NCI-H128 (cell line): ENCODE data around the gene ESYT2.
"Not testable (repeated sequence)": the region's sequence is repeated elsewhere in the genome, so short reads cannot be mapped to it uniquely, and the experiment has no call there.

Source experiments
- DNase-seq: peaks from one replicate; lab custom pipeline; 2025; ENCODE audit not compliant: unreplicated experiment; lab: John Stamatoyannopoulos, UW

Gene ESYT2

DNA sequence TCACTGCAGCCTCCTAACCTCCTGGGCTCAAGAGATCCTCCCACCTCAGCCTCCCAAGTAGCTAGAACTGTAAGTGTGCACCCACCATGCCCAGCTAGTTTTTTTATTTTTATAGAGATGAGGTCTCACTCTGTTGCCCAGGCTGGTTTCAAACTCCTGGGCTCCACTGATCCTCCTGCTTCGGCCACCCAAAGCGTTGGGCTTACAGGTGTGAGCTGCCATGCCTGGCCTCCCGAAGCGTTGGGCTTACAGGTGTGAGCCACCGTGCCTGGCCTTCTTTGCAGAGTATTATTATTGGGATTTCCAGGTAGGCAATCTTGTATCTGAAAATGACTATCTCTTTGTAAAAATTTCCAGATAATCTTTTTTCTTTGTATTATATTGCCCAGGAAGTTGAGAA, 101.6 kb downstream of the ESYT2 start:
- no peak for DNase-seq

DNA sequence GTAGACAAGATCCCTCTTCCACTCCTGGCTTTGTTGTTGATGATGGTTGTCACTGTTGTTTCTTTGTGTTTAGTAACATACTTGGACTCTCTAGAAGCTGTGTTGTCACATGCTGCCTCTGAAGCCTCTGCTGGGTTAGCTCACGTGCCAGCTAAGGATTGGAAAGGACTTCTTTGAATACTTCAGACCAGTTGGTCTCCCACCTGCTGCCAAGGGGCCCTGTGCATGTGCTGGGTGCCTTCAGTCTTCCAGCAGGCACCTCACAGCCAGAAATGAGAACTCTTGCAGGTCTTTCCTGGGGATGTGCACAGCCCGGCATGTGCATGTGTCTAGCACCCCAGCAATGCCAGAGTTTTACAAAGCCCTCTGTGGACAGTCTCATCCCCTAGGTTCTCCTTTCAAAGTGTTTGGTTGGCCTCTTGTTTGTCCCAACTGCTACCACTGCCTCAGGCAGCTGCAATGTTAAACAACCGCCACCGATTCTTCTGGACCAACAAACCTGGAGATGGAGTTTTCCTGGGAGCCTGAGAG, 103.0 kb downstream of the ESYT2 start:
- DNase-seq: no peak

DNA sequence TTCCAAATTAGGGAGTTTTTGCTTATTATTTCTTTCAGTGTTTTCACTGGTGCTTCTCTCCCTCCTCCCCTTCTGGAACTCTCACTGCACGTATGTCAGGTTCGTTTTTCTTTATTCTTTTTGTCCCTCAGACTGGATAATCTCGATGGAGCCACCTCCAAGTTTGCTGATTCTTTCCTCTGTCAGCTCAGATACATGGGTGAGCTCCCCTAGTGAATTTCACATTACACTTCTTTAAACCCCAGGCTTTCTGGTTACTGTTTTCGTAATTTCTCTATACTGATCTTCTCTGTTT, 103.9 kb downstream of the ESYT2 start:
- DNase-seq: no peak

DNA sequence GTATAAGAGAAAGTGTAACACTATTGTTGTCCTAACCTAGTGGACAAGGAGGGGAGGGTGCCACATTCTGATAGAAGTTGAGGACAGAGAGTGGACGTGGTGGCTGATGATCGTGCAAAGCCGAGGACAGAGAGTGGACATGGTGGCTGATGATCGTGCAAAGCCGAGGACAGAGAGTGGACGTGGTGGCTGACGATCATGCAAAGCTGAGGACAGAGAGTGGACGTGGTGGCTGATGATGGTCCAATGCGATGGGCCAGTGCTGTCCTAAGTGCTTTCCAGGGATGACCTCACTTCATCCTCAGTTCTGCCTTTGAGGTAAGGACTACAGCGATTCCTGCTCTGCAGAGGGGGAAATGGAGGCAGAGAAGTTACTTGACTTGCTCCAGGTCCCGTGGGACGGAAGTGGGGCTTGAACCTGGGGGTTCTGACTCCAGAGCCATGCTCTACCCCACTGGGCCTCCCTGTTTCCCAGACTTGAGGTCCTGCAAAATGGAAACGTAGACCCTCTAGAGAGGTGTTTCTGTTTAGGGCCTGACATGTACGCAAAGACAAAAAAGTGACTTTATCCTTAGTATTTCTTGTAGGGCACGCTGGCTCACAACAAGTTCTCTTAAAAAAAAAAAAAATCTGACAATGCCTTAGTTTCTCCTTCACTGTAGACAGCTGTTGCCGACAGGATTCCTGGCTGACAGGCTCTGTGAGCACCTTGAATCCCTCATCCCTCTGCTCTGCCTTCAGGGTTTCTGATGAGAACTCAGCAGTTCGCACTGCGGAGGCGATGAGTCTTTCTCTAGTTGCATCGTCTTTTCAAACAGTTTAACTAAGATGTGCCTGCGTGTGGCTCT, 104.4 kb downstream of the ESYT2 start:
- no peak for DNase-seq

DNA sequence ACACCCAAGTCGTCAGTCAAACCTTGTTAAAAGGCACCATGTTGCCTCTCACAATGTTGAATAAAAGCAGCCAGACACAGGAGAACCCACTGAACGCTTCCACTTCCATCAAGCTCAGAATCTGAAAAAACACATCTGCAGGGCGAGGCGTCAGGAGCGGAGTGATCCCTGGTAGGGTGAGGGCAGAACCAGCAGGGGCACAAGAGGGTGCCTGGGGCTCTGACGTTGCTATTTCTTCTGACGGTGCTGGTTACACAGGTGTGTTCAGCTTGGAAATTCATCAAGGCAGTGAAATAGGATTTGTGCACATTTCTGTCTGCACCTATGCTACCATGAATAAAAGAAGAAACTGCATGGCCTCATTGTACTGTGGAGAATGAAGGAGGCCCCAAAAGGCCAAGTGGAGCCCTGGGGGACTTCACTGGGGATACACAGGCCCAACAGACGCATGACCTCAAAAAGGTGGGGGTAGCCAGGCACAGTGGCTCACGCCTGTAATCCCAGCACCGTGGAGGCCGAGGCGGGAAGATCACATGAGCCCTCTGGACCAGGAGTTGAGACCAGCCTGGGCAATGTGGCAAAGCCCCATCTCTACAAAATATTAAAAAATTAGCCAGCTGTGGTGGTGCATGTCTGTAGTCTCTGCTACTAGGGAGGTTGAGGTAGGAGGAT, 105.5 kb downstream of the ESYT2 start:
- DNase-seq: no peak

DNA sequence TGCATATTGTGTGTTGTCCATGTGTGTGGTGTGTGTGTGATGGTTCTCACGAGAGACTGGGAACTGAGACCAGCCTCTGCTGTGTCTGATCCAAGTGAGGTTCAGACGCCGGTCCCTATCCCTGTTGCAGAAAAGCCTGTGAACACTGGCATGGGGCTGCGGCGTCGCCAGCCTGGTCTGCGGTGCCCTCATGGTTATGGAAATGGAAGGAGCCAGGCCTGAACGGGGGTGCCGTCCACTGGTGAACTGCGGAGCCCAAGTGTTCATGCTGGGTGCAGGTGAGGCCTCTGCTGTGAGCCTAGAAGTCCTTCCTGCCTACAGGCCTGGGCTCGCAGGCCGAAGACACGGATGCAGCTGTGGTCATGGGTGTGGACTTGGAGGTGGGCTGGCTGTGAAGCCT, 106.0 kb downstream of the ESYT2 start:
- no peak for DNase-seq

DNA sequence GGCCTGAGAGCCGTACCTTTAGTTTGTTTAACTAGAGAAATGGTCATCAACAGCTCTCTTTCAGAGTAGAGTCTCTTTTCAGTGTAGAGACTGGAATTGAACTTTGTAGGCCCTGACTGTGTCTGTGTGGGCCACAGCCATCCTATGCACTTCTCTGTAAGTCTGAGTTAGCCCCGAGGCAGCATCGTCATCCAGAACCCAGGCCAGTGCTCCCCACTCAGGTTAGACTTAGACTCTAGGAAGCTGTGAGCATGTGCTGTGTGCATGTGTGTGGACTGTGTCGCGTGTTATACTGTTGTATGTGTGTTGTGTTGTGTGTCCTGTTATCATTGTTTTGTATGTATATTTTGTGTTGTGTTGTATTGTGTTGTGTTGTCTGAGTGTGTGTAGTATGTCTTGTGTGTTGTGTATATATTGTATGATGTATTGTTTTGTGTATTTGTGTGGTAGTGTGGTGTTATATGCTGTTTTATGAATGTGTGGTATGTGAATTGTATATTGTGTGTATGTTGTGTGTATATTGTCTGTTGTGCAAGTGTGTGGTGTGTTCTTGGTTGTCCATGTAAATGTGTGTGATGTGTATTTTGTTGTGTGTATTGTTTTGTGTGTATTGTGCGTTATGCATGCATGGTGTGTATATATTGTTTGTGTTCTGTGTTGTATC, 106.6 kb downstream of the ESYT2 start:
- no peak for DNase-seq

DNA sequence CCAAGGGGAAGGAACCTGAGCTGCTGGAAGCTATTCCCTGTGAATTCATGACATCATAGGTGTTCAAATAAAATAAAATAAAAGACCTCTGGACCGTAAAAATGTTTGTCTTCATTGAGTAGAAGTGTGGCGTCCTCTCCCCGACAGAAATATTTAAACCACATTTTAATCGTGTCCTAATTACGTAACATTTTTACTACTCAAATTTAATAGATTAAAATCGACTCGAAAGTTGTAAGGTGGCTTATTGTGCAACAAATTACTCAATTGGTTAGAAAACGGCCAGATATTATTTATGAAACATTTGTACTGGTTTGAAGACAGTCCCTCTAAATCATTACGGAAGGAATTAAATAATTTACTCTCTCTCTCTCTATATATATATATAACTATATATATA, 109.2 kb downstream of the ESYT2 start:
- DNase-seq: no peak

DNA sequence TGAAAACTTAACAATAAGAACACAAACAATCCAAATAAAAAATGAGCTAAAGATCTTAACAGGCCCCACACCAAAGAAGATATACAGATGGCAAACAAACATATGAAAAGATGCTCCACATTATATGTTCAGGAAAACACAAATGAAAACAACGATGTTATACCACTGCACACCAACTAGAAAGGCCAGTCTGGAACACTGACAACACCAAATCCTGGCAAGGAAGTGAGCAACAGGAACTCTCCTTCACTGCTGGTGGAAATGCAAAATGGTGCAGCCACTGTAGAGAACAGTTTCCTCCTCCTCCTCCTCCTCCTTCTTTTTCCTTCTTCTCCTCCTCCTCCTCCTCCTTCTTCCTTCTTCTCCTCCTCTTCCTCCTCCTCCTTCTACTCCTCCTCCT, 112.5 kb downstream of the ESYT2 start:
- DNase-seq: no peak

DNA sequence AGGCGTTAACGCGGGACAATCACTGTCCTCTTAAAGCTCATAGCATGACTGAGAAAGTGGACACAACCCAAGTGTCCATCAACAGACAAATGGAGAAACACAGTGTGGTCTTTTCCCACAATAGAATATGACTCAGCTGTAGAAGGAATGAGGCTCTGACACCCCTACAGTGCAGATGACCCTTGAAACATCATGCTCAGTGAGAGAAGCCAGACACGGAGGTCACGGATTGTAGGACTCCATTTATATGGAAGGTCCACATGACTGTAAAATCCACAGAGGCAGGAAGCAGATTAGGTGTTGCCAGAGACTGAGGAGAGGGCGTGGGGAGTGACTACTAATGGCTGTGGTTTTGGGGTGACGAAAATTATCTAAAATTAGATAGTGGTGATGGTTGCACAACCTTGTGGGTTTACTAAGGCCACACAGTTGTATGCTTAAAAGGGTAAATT, 118.6 kb downstream of the ESYT2 start:
- no peak for DNase-seq

DNA sequence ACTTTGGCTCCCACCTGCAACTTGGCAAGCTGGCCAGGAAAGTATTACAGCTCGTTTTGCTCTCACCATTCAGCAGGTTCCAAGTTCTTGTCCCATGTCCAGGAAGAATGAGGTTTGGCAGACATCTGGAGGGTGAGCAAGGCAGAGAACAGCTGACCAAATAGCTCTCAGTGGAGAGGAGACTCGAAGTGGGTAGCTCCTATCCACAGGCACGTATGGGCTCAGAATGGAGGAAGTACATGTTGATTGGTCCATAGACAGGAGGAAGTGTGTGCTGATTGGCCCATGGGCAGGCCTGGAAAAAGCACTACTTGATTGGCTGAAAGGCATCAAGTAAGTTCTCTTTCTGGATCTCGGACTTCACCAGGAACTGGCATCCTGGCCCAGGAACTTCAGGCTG, 121.7 kb downstream of the ESYT2 start:
- no peak for DNase-seq

DNA sequence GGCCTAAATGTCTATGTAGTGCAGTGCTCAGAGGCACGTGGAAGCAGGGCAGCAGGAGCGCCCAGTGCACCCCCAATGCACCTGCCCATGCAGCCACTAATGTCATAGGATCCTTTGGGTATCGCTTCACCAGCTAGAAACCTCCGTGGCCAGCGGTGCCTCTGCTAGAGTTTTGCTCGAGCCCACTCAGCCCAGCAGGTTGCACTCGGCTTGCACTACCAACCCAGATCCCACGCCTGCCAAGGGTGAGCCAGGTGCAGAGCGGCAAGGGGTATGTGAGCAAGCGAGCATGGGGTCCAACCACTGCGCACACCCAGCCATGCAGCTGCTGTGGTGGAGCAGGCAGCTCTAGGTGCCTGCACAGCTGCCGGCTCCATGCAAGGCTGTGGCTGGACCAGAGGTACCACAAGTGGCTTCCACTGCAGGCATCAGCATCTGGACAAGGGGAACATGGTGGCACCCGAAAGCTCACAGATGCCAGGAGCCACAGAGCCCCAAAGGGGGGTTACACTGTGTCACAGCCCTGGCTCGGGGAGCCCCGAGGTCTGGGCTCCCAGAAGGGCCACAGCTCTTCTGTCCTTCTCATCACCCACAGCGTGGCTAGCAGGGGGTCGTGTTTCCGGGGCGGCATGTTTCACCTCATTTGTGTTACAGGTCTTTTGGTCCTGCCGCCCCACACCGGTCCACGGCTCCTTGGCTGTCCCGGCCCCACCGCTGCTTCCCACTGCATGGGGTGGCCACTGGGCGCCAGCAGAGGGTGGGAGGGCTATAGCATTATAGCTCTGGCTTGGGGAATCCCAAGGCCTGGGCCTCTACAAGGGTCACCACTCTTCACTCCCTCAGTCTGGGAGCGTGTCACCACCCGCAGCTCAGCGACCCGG, 122.4 kb downstream of the ESYT2 start:
- DNase-seq: no peak

DNA sequence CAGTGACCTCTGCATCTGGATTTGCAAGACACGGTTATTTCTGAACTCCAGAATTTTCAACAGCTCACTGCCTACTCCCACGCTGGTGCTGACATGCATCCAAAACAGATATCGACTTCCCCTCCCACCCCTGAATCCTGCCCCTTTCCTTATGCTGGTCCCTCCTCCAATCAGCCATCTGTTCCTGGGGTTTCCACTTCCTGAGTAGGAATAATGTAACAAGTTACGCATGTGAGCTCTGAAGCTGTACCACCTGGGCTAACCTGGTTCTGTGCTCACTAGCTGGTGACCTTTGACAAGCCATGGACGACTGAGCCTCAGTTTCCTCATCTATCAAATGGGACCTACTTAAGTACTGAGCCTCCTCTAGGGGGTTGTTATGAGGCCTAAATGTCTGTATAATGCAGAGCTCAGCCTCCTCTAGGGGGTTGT, 123.0 kb downstream of the ESYT2 start:
- no peak for DNase-seq

DNA sequence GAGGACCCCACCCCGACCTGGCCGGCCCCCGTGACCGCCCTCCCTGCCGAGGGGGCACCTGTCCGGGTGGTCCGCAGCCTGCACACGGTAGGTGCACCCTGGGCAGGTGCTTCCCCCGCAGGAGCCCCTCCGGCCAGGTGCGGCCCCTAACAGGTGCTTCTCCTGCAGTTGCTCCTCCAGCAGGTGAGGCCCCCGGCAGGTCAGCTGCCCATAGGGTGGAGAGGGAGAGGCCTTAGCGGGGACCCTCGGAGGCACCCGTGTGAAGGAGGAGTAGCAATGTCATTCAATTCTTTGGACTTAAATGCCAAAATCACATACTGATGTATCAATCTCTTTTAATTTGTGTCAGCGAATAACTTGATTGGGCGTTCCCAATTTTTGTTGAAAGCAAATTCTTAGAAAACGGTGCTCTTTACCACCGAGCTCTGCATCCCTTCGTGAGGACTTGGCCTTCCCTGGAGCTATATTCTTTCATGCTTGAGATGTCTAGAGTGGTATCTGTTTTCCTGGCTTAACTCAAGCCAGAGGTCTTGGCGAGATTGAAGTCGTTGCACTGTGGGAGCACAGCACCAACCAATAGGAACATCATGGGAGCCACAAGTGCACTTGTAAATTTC, 124.0 kb downstream of the ESYT2 start:
- no peak for DNase-seq

DNA sequence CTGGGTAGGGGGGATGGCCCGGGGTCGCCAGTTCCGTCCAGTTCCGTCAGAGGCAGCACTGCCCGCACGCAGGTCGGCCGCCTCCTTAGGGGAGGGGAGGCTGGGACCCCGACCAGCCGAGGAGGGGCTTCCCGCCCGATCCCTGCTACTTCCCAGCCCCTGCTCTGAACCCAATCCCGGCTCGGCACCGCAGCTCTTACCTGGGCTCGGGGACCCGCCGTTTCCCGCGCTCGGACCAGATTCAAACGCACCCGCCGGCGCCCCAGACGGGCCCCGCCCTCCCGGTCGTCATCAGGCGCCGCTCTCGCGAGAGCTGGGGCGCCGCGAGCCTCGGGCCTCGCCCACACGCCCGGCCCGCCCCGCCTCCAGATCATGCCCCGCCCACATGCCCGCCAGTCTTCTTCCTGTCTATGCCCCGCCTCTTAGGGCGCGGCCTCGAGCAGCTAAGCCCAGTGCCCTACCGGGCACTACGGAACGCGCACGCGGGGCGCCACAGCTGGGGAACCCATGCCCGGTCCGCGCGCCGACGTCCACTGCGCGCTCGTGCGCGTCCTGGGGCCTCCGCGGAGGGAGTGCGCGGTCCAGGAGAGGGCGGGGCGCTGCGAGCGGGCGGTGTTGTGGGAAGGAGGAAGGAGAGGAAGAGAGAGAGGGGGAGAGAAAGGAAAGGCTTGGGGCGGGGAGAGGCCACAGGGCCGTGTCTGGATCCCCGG, 124.6 kb downstream of the ESYT2 start, which contains the start of gene NCAPG2:
NCAPG2 (minus strand) TSS at position 281 of the 710 bp plus-strand sequence. CDS start 2,905 bp downstream, outside the sequence.
- DNase-seq: peak; percentile 95

DNA sequence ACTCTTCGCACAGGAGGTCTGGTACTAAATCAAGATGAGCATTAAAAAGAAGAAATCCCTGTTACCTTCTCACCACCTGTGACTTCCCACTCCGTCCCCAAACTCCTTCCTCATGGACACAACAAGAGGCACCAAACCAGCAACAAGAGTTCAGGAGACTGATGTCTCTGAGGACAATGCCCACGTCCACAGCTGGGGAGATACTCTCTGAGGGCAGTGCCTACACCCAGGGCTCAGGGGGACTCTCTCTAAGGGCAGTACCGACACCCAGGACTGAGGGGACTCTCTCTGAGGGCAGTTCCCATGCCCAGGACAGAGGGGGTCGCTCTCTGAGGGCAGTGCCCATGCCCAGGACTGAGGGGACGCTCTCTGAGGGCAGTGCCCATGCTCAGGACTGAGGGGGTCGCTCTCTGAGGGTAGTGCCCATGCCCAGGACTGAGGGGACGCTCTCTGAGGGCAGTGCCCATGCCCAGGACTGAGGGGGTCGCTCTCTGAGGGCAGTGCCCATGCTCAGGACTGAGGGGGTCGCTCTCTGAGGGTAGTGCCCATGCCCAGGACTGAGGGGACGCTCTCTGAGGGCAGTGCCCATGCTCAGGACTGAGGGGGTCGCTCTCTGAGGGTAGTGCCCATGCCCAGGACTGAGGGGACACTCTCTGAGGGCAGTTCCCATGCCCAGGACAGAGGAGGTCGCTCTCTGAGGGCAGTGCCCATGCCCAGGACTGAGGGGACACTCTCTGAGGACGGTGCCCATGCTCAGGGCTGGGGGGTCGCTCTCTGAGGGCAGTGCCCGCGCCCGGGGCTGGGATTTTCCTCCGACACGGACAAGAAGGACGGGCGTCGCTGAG, 125.4 kb downstream of the ESYT2 start:
- not testable (repeated sequence) for DNase-seq

DNA sequence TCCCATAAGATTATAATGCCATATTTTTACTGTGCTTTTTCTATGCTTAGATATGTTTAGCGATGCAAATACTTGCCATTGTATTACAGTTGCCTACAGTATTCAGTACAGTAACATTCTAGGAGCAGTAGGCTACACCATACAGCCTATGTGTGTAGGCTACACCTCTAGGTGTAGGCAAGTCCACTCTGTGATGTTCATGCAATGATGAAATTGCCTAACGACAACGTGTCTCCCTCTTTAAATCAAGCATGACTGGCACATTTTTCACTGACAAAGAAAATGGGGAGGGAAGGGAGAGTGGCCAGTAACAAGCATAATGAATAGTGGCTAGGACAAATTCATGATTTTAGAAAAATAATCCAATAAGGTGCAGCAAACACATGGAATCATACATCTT, 126.4 kb downstream of the ESYT2 start:
- DNase-seq: no peak

DNA sequence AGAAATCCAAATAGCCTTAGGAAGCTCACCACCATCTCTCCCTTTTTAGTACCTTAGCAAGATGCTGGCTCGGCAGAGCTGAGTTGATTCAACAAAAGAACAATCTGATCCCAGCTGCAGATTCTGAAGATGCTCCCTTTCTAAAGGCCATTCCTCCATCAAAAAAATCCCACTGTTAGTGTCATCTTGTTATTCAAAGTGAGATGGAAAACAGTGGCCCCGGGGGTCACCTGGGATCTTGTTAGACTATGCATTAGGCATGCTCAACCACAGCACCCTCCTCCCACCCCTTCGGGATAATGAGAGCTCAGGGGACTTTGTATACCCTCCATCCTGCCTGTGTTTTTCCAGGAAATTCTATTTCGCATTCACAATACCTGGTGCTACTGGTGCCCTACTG, 127.1 kb downstream of the ESYT2 start:
- DNase-seq: no peak

DNA sequence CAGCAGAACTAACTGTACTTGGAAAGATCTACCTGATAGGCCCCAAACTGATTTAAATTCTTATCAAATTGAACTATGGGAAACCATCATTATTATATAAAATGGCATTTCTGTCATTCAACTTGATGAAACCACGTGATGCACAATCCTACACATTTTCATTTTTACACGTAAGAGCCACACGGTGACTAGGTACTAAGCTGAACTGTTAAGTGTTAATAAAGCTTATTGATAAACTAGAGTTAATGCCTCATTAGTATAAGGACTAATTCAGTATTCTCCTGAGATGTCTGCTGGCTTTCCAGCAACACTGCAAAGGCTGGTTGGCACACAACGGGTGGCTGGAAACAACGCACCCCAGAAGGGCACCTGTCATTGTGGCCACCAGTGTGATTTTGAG, 129.3 kb downstream of the ESYT2 start:
- DNase-seq: no peak
